ENCODE results near the gene COPB2.
A peak's percentile ranks its signal among the peaks of the same experiment; 100 is the strongest.

The COPB2 gene

GRCh38 chr3:139326131-139326530 is 63.3 kb downstream of the COPB2 start:
- DNase-seq: no peak

- no peak for DNase-seq
Measured at GRCh38 chr3:139325551-139325950, 63.9 kb downstream of the COPB2 start.

- no peak for DNase-seq
Measured at GRCh38 chr3:139324456-139324855, 65.0 kb downstream of the COPB2 start.

- no peak for DNase-seq
Measured at GRCh38 chr3:139323146-139323545, 66.3 kb downstream of the COPB2 start.

GRCh38 chr3:139322346-139322745 is 67.1 kb downstream of the COPB2 start:
- no peak for DNase-seq

- no peak for DNase-seq
Measured at GRCh38 chr3:139320551-139321309, 68.7 kb downstream of the COPB2 start.

- DNase-seq: peak; percentile 6
Measured at GRCh38 chr3:139319428-139320402, 69.7 kb downstream of the COPB2 start.

GRCh38 chr3:139318826-139319225 is 70.6 kb downstream of the COPB2 start:
- DNase-seq: no peak

- no peak for DNase-seq
Measured at GRCh38 chr3:139318431-139318816, 71.0 kb downstream of the COPB2 start.

- no peak for DNase-seq
Measured at GRCh38 chr3:139317660-139318430, 71.6 kb downstream of the COPB2 start.

GRCh38 chr3:139317215-139317614 is 72.2 kb downstream of the COPB2 start:
- no peak for DNase-seq

- DNase-seq: no peak
Measured at GRCh38 chr3:139313921-139314320, 75.5 kb downstream of the COPB2 start.

- DNase-seq: no peak
Measured at GRCh38 chr3:139312959-139313358, 76.5 kb downstream of the COPB2 start.

- DNase-seq: no peak
Measured at GRCh38 chr3:139312416-139312815, 77.0 kb downstream of the COPB2 start.

- no peak for DNase-seq
Measured at GRCh38 chr3:139311557-139311956, 77.9 kb downstream of the COPB2 start.

GRCh38 chr3:139310474-139310933 is 78.9 kb downstream of the COPB2 start:
- no peak for DNase-seq

- DNase-seq: no peak
Measured at GRCh38 chr3:139309880-139310279, 79.6 kb downstream of the COPB2 start.

GRCh38 chr3:139309061-139309591 is 80.3 kb downstream of the COPB2 start:
- DNase-seq: no peak

GRCh38 chr3:139308560-139308959 is 80.9 kb downstream of the COPB2 start:
- DNase-seq: no peak

- DNase-seq: no peak
Measured at GRCh38 chr3:139307601-139308555, 81.6 kb downstream of the COPB2 start.

Data from stimulated activated CD4-positive, alpha-beta T cell treated with anti-CD3 and anti-CD28 coated beads, Interleukin-15, amount 100 ng/mL, for 24 hours (primary cell).